Activated T-cell treated with anti-CD3 and anti-CD28 coated beads, Interleukin-2, amount 50 U/mL, for 4 hours (primary cell): Measurements from ENCODE around the gene PCTP. TPM values are rescaled to one million over a fixed set of nuclear protein-coding genes. Genes with fewer than 3 reads are reported as not detected.
A peak's percentile ranks its signal among the peaks of the same experiment; 100 is the strongest.

Experiments
- ATAC-seq, 2 donors: fragments of 200-7000 bp; cut with Tn5 transposase; one replicate each; pipeline ENCODE4 v1.10.0; 2021
- DNase-seq: peaks from one replicate; pipeline ENCODE4 v3.0.0-alpha.2; 2020
- H3K27me3 Mint-ChIP-seq: one replicate; pipeline ENCODE4 v1.8.0; 2021; ENCODE audit warnings: low read depth, mixed read lengths
- H3K36me3 Mint-ChIP-seq: one replicate; pipeline ENCODE4 v1.8.0; 2022; ENCODE audit warnings: mixed read lengths; ENCODE audit not compliant: insufficient read depth
- H3K4me1 Mint-ChIP-seq: one replicate; pipeline ENCODE4 v1.8.0; 2021; ENCODE audit warnings: low read depth, mixed read lengths
- H3K4me3 Mint-ChIP-seq: one replicate; pipeline ENCODE4 v1.8.0; 2021; ENCODE audit warnings: mild to moderate bottlenecking, moderate library complexity, mixed read lengths
- H3K9me3 Mint-ChIP-seq: one replicate; pipeline ENCODE4 v1.8.0; 2021; ENCODE audit warnings: mixed read lengths
- total RNA-seq, 3 donors: library from RNA; stranded (reverse); gene quantifications; one replicate each; pipeline ENCODE4 v1.2.1, GENCODE V29; 2021

Gene PCTP
- total RNA-seq, 3 donors from 2014 or later, result 3.4 to 4.1 (median 3.8) TPM

- Mint-ChIP-seq H3K4me1 (no peaks in the 10 kb centered on the region), H3K27me3 (no peaks in the 10 kb centered on the region), H3K4me3 (no peak overlapping the region), H3K36me3 (peaks cover 20% of the 10 kb centered on the region), H3K9me3 (no peaks in the 10 kb centered on the region)
- DNase-seq (no peak), ATAC-seq (no peak)
These were observed 25.4 kb downstream of the PCTP start for GRCh38 chr17:55776271-55776670.

GRCh38 chr17:55777471-55777971 is 26.7 kb downstream of the PCTP start:
- H3K27me3 Mint-ChIP-seq, result no peaks in the 10 kb centered on the region
- H3K9me3 Mint-ChIP-seq, result no peaks in the 10 kb centered on the region
- ATAC-seq (no peak), DNase-seq (no peak)
- no peak overlapping the region for H3K4me3 Mint-ChIP-seq
- H3K36me3 Mint-ChIP-seq, result peaks cover 14% of the 10 kb centered on the region
- no peaks in the 10 kb centered on the region for H3K4me1 Mint-ChIP-seq

- DNase-seq (no peak), ATAC-seq (no peak)
- no peaks in the 10 kb centered on the region for H3K27me3 Mint-ChIP-seq
- H3K36me3 Mint-ChIP-seq, result peaks cover 14% of the 10 kb centered on the region
- no peak overlapping the region for H3K4me3 Mint-ChIP-seq
- no peaks in the 10 kb centered on the region for H3K4me1 Mint-ChIP-seq
- no peaks in the 10 kb centered on the region for H3K9me3 Mint-ChIP-seq
These were observed 27.7 kb downstream of the PCTP start for GRCh38 chr17:55778389-55779118.

- Mint-ChIP-seq H3K27me3 (peaks cover 4% of the 10 kb centered on the region), H3K36me3 (no peaks in the 10 kb centered on the region), H3K4me1 (no peaks in the 10 kb centered on the region), H3K9me3 (no peaks in the 10 kb centered on the region), H3K4me3 (no peak overlapping the region)
- no peak for DNase-seq
- ATAC-seq, result no peak
These were observed 32.9 kb downstream of the PCTP start for GRCh38 chr17:55783684-55784245.

- H3K4me1 Mint-ChIP-seq, result no peaks in the 10 kb centered on the region
- peaks cover 4% of the 10 kb centered on the region for H3K27me3 Mint-ChIP-seq
- H3K9me3 Mint-ChIP-seq, result no peaks in the 10 kb centered on the region
- ATAC-seq (no peak), DNase-seq (no peak)
- no peak overlapping the region for H3K4me3 Mint-ChIP-seq
- H3K36me3 Mint-ChIP-seq, result peaks cover 2% of the 10 kb centered on the region
These were observed 33.8 kb downstream of the PCTP start for GRCh38 chr17:55784666-55785065.

GRCh38 chr17:55785181-55785580 is 34.3 kb downstream of the PCTP start:
- no peak overlapping the region for H3K4me3 Mint-ChIP-seq
- no peaks in the 10 kb centered on the region for H3K9me3 Mint-ChIP-seq
- no peak for DNase-seq
- H3K27me3 Mint-ChIP-seq, result peaks cover 4% of the 10 kb centered on the region
- H3K36me3 Mint-ChIP-seq, result peaks cover 2% of the 10 kb centered on the region
- no peaks in the 10 kb centered on the region for H3K4me1 Mint-ChIP-seq
- ATAC-seq, result no peak

- DNase-seq, result no peak
- no peak overlapping the region for H3K4me3 Mint-ChIP-seq
- no peaks in the 10 kb centered on the region for H3K4me1 Mint-ChIP-seq
- H3K27me3 Mint-ChIP-seq, result peaks cover 4% of the 10 kb centered on the region
- H3K9me3 Mint-ChIP-seq, result peaks cover 12% of the 10 kb centered on the region
- no peak for ATAC-seq
- peaks cover 2% of the 10 kb centered on the region for H3K36me3 Mint-ChIP-seq
These were observed 42.4 kb downstream of the PCTP start for GRCh38 chr17:55793272-55793671.

GRCh38 chr17:55794725-55795482 is 44.1 kb downstream of the PCTP start:
- Mint-ChIP-seq H3K27me3 (peaks cover 4% of the 10 kb centered on the region), H3K36me3 (no peaks in the 10 kb centered on the region), H3K4me1 (no peaks in the 10 kb centered on the region), H3K4me3 (no peak overlapping the region), H3K9me3 (peaks cover 18% of the 10 kb centered on the region)
- DNase-seq, result no peak
- ATAC-seq, result no peak

GRCh38 chr17:55806745-55807495 is 56.1 kb downstream of the PCTP start:
- Mint-ChIP-seq H3K9me3 (peaks cover 3% of the 10 kb centered on the region), H3K4me1 (no peaks in the 10 kb centered on the region), H3K36me3 (no peaks in the 10 kb centered on the region), H3K4me3 (no peak overlapping the region), H3K27me3 (peaks cover 5% of the 10 kb centered on the region)
- ATAC-seq (peak; percentile 55 to 67), DNase-seq (no peak)

- no peaks in the 10 kb centered on the region for H3K9me3 Mint-ChIP-seq
- no peaks in the 10 kb centered on the region for H3K36me3 Mint-ChIP-seq
- ATAC-seq (no peak), DNase-seq (no peak)
- peaks cover 12% of the 10 kb centered on the region for H3K27me3 Mint-ChIP-seq
- H3K4me3 Mint-ChIP-seq, result no peak overlapping the region
- no peaks in the 10 kb centered on the region for H3K4me1 Mint-ChIP-seq
These were observed 60.7 kb downstream of the PCTP start for GRCh38 chr17:55811536-55811935.

- Mint-ChIP-seq H3K36me3 (no peaks in the 10 kb centered on the region), H3K9me3 (no peaks in the 10 kb centered on the region)
These were observed 61.5 kb downstream of the PCTP start for GRCh38 chr17:55812323-55812722.

GRCh38 chr17:55813944-55814343 is 63.1 kb downstream of the PCTP start:
- Mint-ChIP-seq H3K9me3 (no peaks in the 10 kb centered on the region), H3K4me3 (no peak overlapping the region), H3K4me1 (no peaks in the 10 kb centered on the region), H3K36me3 (no peaks in the 10 kb centered on the region), H3K27me3 (peaks cover 16% of the 10 kb centered on the region)
- ATAC-seq (no peak), DNase-seq (no peak)

More at GRCh38 chr17:55812323-55812722, 61.5 kb downstream of the PCTP start:
- DNase-seq (no peak), ATAC-seq (no peak)
- H3K4me1 Mint-ChIP-seq, result no peaks in the 10 kb centered on the region
- H3K4me3 Mint-ChIP-seq, result no peak overlapping the region
- peaks cover 16% of the 10 kb centered on the region for H3K27me3 Mint-ChIP-seq

GRCh38 chr17:55814377-55814776 is 63.5 kb downstream of the PCTP start:
- no peak for ATAC-seq
- Mint-ChIP-seq H3K36me3 (no peaks in the 10 kb centered on the region), H3K4me3 (no peak overlapping the region), H3K4me1 (no peaks in the 10 kb centered on the region), H3K27me3 (peaks cover 16% of the 10 kb centered on the region), H3K9me3 (no peaks in the 10 kb centered on the region)
- no peak for DNase-seq
